ENCODE results near the gene SURF6.

GRCh38 chr9:133315997-133316396 lies 20.0 kb downstream of the SURF6 start:
- TF ChIP-seq SP1 (IDR thresholded peaks at IDR 0.05), result no peak
- no peak for TF ChIP-seq FOXA1 (IDR thresholded peaks at IDR 0.05)
- TF ChIP-seq BHLHE40 (IDR thresholded peaks at IDR 0.05; ENCODE audit: borderline replicate concordance), result no peak
- TF ChIP-seq L3MBTL2 (conservative IDR thresholded peaks at IDR 0.05), result no peak
- TF ChIP-seq TARDBP (IDR thresholded peaks at IDR 0.05), result no peak
- TF ChIP-seq HDGF (IDR thresholded peaks at IDR 0.05; ENCODE audit: borderline replicate concordance), result no peak
- TF ChIP-seq FOXM1 (IDR thresholded peaks at IDR 0.05; ENCODE audit: borderline replicate concordance), result no peak
- no peak for TF ChIP-seq FOXK2 (IDR thresholded peaks at IDR 0.05)
- TF ChIP-seq PKNOX1 (IDR thresholded peaks at IDR 0.05), result no peak
- TF ChIP-seq ZNF384 (IDR thresholded peaks at IDR 0.05), result no peak
- TF ChIP-seq CTBP1 (IDR thresholded peaks at IDR 0.05; ENCODE audit: borderline replicate concordance), result no peak

Measured in HEK293T (cell line).